Measurements from ENCODE around the gene SUPT20H. TPM values are rescaled to one million over a fixed set of nuclear protein-coding genes. Genes with fewer than 3 reads are reported as not detected.

SUPT20H gene
- total RNA-seq = 82.3 and 86.0 TPM in 2 replicates

DNA sequence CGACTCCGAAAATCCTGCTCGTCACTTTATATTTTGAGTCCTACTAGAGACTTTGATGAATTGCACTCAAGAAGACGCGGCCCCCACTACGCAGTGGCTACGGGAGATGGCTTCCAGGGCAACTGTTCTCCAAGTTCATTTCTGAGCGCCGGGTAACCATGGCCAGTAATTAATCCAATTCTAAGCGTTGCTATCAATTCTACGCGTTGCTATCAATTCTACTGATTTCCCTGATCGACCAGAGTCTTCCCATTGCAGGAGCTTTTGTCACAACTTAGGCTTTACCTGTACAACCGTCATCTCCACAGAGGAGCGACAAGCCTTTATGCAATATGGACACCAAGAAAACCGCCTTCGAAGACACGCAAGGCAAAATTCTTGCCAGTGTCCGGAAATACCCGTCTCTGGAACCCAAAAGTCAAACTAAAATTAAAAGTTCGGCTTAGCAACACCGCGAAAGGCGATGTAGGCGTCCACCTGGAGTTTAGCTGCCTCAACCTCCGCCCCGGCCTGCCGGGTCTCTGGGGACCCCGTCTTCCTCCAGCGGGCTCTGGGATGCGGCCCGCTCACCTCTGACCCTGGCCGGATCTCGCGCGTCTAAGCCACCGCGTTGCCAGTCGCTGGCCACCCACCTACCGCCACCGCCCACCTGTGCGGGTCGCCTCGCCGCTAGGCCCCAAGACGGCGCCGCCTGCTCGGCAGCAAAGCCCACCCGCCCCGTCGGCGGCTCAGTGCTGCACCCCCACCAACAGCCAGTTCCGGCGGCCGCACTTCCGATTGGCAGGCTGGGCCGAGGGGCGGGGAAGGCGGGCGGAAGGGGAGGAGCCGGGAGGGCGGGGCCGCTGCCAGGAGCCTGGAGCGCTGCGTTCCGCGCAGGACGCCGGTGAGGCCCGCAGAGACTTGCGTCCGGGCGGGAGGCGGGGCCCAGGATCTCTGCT lies at the start of gene SUPT20H:
Gene SUPT20H (minus strand): TSS at position 779 of the 938 bp plus-strand sequence. CDS start 8,198 bp downstream, outside the sequence.
- intact Hi-C loops (cut with micrococcal nuclease) = loop anchor here (1.0 to 5.0 kb wide), 7 partner anchors 16 to 1979 kb away; partner anchors contain the start of genes ALG5, CCNA1, NHLRC3 and PROSER1

DNA sequence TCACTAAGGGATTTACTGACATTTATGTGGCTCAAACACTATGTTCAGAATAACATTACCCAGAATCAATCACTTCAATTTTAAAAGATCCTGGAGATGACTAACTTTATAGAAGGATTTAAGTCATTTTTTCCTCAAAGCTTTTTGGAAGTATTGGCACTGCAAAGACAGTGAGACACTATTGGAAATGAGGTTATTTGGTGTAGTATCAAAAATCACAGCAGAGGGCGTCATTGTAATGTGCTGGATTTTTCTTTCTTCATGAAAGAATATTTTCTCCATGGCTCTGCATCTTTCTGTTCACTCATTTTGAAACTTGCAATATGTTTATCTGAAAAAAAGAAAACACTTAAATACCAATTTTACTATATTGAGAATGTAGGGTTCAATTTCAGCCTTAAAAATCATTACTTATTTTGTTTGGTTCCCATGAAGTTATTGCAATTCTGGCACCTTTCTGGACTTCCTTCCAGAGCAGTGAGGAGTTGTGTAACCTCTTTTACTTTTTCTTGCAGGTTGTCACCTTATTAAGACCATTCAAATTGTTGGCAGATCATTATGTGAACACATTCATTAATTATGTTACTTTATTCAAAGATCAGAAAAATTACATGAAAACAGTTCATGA lies 49.7 kb upstream of the SUPT20H start:
- intact Hi-C loops (cut with micrococcal nuclease) = loop anchor here (1.0 to 2.0 kb wide), 2 partner anchors 1474 to 1806 kb away; no protein-coding TSS in a partner anchor

DNA sequence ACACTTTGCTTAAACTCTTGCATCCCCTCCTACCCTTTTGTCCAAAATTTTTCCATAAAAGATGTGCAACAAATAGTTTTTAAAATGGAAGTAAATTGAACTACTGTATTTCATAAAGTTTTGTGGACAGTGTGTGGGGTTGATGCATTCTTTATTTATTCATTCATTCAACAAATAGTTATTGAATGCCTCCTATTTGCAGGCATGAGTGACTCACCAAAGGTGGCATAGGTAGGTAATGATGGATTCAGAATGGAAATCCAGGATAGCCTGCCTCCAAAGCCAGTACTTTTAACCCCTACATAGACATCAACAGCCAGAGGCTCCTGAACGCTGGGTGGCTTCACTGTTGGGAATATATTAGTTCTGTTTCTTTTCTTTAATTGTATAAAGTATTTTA lies 48.4 kb upstream of the SUPT20H start:
- intact Hi-C loops (cut with micrococcal nuclease) = loop anchor here (2.0 kb wide), 1 partner anchor 1475 kb away; no protein-coding TSS in a partner anchor

DNA sequence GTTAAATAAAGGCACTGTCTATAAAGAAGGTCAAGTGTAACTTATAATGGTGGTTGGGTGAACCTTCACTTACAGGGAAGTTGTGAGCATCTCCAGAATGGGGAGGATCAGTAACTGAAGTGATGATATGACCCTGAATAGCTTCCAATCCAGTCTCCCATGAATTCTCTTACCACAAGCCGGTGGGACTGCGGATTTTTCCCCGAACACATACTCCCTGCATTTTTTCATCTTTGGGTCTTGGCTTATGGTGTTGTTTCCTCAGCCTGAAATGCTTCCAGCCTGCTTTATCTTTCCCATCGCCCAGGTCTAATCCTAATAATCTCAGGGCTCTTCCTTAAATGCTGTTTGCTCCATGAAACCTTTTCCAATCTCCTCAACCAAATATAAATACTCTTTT lies 48.0 kb upstream of the SUPT20H start:
- intact Hi-C loops (cut with micrococcal nuclease) = no loop called here

DNA sequence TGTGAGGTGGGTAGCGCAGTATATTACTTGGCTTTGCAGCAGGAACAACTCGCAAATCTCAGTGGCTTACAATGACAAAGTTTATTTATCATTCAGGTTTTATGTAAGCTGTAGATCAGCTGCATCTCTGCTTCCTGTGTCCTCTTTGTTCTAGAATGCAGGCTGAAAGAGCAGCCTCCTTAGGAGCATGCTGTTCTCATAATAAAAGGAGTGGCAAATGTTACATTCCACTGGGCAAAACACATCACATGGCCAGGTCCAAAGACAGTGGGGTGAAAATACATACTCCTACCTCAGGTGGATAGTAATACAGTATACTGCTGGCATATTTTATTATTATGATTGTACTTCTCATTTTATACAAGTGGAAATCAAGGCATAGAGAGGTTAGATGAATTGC lies 47.2 kb upstream of the SUPT20H start:
- intact Hi-C loops (cut with micrococcal nuclease) = no loop called here

DNA sequence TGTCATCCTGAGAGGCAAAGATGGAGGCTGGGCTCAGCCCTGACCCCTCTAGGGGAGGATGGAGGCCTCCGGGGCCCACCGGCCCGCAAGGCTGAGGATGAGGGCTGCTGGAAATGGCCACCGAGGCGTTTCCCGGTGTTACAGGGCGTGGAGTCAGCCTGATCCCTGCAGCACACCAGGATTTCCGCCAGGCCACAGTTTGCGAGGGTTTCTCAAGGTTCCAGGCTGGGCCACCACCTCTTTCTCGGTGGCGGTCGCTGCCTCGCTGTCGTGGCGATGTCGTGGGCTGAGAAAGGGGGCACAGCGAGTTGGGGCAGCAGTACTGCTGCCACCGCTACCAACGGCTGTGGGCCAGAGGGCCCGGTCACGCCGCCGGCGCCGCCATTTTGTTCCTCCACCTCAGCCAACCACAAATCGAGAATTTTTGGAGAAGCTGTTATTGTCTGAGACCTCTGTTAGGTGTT lies 45.8 kb upstream of the SUPT20H start, which contains the start of gene CSNK1A1L:
Gene CSNK1A1L (minus strand): TSS at position 414 of the 464 bp plus-strand sequence. CDS start 408 bp downstream, at position 6.
- intact Hi-C loops (cut with micrococcal nuclease) = no loop called here

DNA sequence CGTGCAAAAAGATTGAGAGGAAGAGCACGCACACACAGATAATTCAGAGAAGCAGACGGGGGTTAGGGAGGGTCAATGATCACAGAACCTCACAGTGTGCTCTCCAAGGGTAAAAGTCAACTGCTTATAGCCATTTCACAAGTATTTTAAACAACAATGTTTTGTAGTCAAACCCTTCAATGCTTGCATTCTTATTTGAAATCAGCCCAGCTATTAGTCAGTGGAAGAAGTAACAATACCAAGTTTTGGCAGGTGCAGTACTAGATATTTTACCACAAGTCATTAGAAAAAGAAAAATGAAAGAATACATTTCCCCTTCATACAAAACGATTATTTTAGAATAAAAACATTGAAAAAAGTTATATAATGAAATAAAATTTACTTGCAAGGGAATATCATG lies 43.4 kb upstream of the SUPT20H start:
- intact Hi-C loops (cut with micrococcal nuclease) = no loop called here

DNA sequence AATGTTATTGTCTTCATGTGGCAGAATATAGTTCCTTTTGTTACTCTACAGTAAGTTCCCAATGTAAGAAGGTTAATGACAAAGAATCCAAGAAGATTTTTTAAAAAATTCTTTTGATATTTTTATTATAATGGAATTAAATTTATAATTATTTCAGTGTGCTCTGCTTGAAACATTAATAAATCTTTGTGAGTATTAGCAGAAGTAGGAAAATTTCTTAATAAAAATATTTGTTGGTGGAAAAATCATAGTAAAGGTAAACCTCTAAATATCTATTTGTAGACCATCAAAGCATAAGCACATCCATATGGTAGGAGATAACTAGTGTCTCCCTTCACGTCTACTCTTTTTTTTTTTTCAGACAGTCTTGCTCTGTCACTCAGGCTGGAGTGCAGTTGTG lies 41.7 kb upstream of the SUPT20H start:
- intact Hi-C loops (cut with micrococcal nuclease) = no loop called here

DNA sequence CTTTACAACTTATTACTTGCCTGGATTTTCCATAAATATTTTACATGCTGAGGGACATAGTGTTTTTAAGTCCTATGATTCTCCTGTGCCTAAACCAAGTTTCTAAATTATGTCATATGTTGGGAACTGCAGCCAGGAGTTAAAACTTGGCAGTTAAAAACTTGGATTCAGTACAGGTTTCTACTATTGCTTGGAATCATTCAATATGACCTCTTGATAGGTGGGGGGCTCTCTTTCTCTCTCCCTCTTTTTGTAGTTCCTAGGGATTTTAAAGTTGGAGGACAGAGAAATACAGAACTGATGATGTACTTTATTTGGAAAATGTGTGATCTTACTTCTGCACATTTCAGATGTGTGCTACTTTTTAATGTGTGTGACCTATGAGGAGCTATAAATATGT lies 41.2 kb upstream of the SUPT20H start:
- intact Hi-C loops (cut with micrococcal nuclease) = no loop called here

DNA sequence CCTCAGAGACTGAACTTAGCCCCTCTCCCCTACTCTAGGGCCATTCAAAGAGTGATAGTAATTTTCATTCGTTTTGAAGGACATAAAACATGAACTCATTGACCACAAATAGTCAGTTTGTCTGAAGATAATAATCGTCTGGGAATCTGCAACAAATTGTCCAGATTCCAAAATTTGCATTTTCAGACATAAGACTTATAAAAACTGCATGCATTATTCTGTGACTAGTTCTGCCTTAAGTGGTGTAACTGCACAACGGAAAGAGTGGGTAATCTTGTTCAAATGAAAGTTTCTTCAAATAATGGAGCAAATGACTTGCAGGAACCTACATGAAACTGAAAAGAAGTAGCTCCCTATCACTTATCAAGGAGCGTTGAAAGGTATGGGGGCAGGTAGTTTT lies 37.6 kb upstream of the SUPT20H start:
- intact Hi-C loops (cut with micrococcal nuclease) = no loop called here

DNA sequence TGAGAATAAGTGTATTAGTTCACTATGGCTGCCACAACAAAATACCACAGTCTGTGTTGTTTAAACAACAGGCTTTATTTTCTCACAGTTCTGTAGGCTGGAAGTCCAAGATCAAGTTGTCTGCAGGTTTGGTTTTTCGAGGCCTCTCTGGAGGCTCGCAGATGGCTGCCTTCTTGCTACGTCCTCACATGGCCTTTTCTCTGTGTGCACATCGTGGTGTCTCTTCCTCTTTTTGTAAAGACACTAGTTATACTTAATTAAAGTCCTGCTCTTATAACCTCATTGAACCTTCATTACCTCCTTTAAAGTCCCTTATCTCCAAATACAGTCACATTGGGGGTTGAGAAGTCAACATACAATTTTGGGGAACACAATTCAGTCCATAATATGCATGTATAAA lies 35.4 kb upstream of the SUPT20H start:
- intact Hi-C loops (cut with micrococcal nuclease) = no loop called here

DNA sequence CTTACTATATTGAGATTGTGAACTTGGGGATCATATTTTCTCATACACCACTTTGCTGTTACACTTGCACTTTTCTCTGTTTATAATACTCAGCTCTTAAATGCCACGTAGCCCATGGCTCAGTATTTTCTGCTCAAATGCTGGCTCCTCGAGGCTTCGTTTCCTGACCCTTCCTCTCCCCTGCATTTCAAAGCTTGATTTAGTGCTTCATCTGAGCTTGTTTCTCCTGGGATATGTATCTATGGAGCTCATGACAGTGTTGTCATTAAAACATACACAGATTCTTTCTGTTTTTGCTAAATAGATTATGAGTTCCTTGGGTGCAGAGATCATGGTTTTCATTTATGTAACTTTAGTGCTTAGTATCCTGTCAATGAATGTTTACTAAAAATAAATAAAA lies 34.6 kb upstream of the SUPT20H start:
- intact Hi-C loops (cut with micrococcal nuclease) = no loop called here

DNA sequence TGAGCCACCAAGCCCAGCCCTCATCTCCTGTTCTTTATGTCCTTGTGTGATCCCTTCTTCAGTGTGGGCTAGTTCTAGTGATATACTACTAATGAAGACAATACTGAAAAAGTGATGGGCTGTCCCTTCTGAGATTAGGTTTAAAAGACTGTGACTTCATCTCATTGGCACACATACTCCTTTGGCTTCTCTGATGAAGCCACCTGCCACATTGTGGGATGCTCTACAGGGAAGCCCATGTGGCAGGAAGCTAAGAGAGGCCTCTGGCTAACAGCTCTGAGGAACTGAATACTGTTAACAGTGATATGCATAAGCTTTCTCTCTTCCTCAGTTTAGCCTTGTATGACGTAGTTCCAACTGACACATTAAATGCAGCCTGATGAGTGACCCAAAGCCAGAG lies 32.3 kb upstream of the SUPT20H start:
- intact Hi-C loops (cut with micrococcal nuclease) = no loop called here

DNA sequence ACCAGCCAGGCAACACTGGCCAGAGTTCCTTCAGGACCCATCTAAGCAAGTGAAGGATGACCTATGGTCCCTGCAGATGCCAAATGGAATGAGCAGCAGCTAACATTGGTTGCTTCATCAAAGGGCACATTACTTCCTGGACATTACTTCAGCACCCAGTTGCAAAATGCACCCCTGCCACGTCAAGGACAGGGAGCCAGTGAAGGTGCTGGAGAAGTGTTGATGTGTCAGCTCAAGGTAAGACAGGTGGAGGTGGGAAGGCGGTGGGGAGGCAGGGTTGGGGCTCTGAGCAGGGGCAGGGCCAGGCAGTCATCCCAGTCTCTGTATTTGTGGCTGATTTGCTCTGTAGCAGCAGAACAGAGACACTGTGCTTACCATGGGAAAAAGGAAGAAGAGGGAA lies 31.4 kb upstream of the SUPT20H start:
- intact Hi-C loops (cut with micrococcal nuclease) = no loop called here

DNA sequence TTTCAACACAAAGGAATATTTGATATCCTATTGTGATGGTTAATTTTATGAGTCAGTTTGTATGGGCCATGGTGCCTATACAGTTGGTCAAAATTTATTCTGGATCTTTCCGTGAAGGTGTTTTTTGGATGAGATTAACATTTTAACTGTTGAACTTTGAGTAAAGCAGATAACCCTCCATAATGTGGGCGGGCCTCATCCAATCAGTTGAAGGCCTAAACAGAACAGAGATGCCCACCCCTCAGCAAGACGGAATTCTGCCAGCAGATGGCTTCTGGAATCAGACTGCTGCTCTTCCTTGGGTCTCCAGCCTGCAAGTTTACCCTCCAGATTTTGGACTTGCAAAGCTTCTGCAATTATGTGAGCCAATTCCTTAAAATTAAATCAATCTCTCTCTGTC lies 30.0 kb upstream of the SUPT20H start:
- intact Hi-C loops (cut with micrococcal nuclease) = no loop called here

DNA sequence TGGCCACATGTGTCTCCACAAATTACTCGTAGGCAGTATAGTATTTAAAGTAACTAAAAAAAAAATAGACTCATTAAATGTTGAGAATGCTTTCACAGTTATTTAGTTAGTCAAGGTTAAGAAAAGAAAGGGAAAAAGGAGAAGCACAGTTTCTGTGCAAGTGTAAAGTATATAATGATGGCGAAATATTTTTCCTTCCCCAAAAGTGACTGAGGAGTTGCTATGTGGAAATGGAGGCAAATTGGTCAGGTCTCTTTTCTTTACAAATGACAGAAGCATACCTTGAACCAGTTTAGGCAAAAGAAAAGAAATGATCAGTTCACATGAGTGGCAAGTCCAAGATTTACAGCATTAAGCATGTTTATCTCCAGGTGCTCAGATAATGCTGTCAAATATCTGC lies 28.0 kb upstream of the SUPT20H start:
- intact Hi-C loops (cut with micrococcal nuclease) = no loop called here

DNA sequence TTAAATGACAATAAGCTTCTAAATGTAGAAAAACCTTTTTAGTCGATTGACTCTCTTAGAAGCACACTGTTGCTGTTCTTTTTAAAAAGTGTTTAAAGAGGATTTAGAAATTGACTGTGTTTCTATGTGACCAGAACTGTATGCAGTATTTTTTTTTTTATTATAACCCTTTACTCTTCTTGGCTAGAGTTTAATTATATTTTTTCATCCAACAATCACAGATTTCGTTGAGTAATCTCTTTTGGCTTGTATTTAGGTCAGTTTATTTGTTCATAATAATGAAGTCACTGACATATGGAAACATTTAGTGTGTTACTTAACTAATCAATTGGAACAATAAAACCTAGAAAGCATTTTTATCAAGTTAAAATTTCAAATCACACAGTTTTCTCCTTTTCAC lies 26.1 kb upstream of the SUPT20H start:
- intact Hi-C loops (cut with micrococcal nuclease) = no loop called here

DNA sequence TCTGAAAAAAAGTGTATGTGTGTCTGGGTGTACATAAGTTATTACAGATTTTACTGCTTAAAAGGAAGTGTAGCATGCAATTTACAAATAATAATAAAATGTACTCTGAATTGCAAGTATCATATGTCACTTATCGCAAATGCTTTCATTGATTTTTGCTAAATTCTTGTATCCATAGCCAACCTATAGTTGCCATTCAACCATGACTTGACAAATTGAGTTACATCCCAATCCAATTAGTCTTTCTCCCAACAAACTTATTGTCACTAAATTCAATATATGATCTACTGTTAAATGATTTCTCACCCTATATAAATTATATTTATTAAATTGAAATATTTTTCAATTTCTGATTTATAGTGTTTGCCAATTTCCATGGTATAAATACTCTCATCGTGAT lies 17.3 kb upstream of the SUPT20H start:
- intact Hi-C loops (cut with micrococcal nuclease) = loop anchor here (10.0 kb wide), 1 partner anchor 1838 kb away; no protein-coding TSS in a partner anchor

DNA sequence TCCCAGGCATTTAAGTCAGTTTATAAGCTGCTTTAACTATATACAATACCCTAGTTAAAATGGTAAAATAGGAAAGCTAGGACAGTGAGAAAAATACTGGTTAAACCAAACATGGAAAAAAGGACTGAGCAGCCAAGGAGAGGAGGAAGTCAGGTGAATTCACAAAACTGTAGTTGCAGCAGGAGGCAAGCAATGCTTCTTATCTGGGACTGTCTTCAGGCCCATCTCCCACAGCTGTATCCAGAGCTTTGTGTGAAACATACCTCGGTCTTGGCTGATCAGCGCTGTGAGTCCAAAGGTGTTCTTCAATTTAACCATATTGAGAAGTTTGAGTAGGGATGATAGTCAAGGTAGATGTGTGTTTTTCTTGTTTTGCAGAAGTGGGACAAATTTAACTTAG lies 15.7 kb upstream of the SUPT20H start:
- intact Hi-C loops (cut with micrococcal nuclease) = loop anchor here (2.0 to 10.0 kb wide), 2 partner anchors 1508 to 1840 kb away; no protein-coding TSS in a partner anchor

DNA sequence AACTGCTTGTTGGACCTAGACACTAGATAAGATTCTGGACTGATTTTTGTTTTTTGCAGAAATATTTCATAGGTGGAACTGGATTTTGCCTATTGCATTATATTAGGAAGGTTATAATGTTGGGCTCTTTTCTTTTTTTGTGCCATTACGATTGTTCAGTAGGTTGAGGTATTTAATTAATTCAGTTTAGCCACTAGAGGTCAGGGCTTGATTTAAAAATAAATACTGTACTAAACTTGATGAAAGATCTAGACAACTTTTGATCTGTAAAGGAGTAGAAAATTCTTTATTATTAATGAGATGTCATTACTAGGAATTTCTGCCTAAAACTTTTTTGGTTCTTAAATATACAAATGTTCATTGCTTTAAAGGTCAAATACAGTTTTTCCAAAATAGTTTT lies 15.2 kb upstream of the SUPT20H start:
- intact Hi-C loops (cut with micrococcal nuclease) = loop anchor here (2.0 to 10.0 kb wide), 2 partner anchors 1508 to 1840 kb away; no protein-coding TSS in a partner anchor

DNA sequence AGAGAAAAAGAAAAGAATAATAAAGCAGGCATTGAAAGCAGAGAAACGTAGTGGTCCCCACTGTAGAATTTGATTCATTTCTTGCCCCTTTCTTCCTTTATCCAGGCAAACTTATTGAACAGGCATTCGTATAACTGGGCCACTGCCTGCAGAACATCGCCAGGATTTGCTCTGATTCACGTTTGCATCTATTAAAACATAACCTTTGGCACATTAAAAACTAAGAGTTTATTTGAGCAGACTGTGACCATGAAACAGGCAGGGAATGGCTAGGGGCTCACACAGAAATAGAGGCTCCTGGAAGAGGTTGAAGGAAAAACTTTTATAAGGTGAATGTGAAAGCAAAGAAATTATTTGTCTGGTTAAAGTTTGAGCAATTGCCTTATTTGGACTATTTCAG lies 12.5 kb upstream of the SUPT20H start:
- intact Hi-C loops (cut with micrococcal nuclease) = loop anchor here (10.0 kb wide), 1 partner anchor 1843 kb away; no protein-coding TSS in a partner anchor

DNA sequence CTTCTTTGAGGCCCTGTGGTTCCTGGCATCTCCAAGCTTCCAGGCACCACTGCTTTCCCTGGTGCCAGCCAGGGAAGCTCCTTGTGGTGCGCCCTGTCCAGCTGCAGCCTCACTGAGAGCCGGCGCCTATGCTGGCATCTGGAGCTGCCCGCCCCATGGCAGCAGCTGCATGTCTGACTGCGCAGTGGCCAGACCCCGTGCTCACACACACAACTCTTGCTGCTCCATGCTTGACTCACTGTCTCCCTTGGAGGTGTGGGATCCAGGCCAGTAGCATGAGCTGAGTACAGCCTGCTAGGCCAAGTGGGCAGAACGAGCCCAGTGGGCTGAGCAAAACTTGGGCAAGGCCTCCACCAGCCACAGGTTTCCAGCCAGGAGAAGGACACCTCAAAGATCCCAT lies 11.5 kb upstream of the SUPT20H start:
- intact Hi-C loops (cut with micrococcal nuclease) = loop anchor here (10.0 kb wide), 1 partner anchor 1844 kb away; no protein-coding TSS in a partner anchor
